ENCODE data around the gene CIAO1. TPM values are rescaled to one million over a fixed set of nuclear protein-coding genes. Genes with fewer than 3 reads are reported as not detected.

Gene CIAO1
- total RNA-seq, 1 donor from 2014 or later: 63.7 TPM

GRCh38 chr2:96239091-96239490 lies 26.9 kb upstream of the CIAO1 start:
- H3K4me3 Mint-ChIP-seq (ENCODE audit: unreplicated experiment): no peak overlapping the region
- H3K4me1 Mint-ChIP-seq (ENCODE audit: unreplicated experiment): no peaks in the 10 kb centered on the region

DNA sequence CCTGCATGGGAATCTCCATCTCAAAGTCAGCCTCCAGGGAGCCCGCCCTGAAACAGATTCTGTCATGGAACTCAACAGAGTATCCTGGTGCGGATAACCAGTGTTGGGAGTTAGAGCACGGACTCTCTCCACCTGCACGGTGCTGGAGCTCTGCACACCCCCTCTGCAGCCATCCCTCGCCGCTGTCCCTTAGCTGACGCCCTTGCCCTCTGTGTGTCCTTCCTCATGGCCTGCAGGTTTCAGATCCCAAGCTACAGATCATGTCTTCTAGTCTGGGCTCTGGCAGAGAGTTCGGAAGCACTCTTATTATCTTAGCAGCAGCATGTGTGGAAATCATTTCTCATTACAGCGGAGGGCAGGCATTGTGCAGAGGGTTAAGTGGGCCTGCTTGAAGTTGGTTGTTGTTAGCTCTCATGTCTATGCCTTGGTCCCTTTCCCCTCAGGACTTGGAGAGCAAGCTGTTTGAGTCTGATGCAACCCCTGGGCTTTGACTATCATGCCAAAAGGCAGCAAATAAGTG lies 26.2 kb upstream of the CIAO1 start:
- TF ChIP-seq CTCF (IDR thresholded peaks at IDR 0.05; ENCODE audit: unreplicated experiment): no peak
- Mint-ChIP-seq H3K9me3 (ENCODE audit: unreplicated experiment) (no peaks in the 10 kb centered on the region), H3K27me3 (ENCODE audit: unreplicated experiment) (peaks cover 3% of the 10 kb centered on the region), H3K4me3 (ENCODE audit: unreplicated experiment) (no peak overlapping the region), H3K36me3 (ENCODE audit: low read depth, unreplicated experiment) (peaks cover 4% of the 10 kb centered on the region), H3K4me1 (ENCODE audit: unreplicated experiment) (no peaks in the 10 kb centered on the region), H3K27ac (ENCODE audit: unreplicated experiment) (no peak overlapping the region)
- DNase-seq (ENCODE audit: low spot score): no peak

More at GRCh38 chr2:96239091-96239490, 26.9 kb upstream of the CIAO1 start:
- no peak for DNase-seq (ENCODE audit: low spot score)
- Mint-ChIP-seq H3K27ac (ENCODE audit: unreplicated experiment) (no peak overlapping the region), H3K36me3 (ENCODE audit: low read depth, unreplicated experiment) (peaks cover 4% of the 10 kb centered on the region), H3K27me3 (ENCODE audit: unreplicated experiment) (peaks cover 3% of the 10 kb centered on the region), H3K9me3 (ENCODE audit: unreplicated experiment) (no peaks in the 10 kb centered on the region)
- no peak for TF ChIP-seq CTCF (IDR thresholded peaks at IDR 0.05; ENCODE audit: unreplicated experiment)

GRCh38 chr2:96240341-96241038 lies 25.5 kb upstream of the CIAO1 start:
- Mint-ChIP-seq H3K27ac (ENCODE audit: unreplicated experiment) (no peak overlapping the region), H3K36me3 (ENCODE audit: low read depth, unreplicated experiment) (peaks cover 6% of the 10 kb centered on the region), H3K4me1 (ENCODE audit: unreplicated experiment) (peaks cover 1% of the 10 kb centered on the region), H3K9me3 (ENCODE audit: unreplicated experiment) (no peaks in the 10 kb centered on the region), H3K4me3 (ENCODE audit: unreplicated experiment) (peak overlapping the region; percentile 29), H3K27me3 (ENCODE audit: unreplicated experiment) (peaks cover 3% of the 10 kb centered on the region)
- TF ChIP-seq CTCF (IDR thresholded peaks at IDR 0.05; ENCODE audit: unreplicated experiment): no peak
- no peak for DNase-seq (ENCODE audit: low spot score)

DNA sequence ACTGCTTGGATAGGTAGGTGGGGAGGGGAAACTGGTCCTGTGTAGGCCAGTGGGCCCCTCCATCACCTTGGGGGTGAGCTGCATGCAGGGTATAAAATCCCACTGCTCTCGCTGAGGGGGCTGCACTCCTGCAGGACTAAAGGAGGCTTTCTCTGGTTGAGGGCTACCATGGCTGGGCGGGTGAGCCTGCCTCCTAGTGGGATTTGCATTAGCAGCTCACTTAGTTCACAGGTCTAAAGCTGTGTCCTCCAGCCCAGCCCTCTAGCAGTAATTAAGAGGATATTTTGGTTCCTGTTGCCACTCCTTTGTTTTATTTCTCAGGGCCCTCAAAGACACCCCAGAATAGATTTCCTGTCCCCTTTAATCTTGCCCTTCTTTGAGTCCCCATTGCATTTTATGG lies 24.8 kb upstream of the CIAO1 start:
- Mint-ChIP-seq H3K4me1 (ENCODE audit: unreplicated experiment) (peaks cover 8% of the 10 kb centered on the region), H3K27ac (ENCODE audit: unreplicated experiment) (no peak overlapping the region), H3K27me3 (ENCODE audit: unreplicated experiment) (peaks cover 5% of the 10 kb centered on the region), H3K4me3 (ENCODE audit: unreplicated experiment) (no peak overlapping the region), H3K36me3 (ENCODE audit: low read depth, unreplicated experiment) (peaks cover 14% of the 10 kb centered on the region), H3K9me3 (ENCODE audit: unreplicated experiment) (no peaks in the 10 kb centered on the region)
- TF ChIP-seq CTCF (IDR thresholded peaks at IDR 0.05; ENCODE audit: unreplicated experiment): no peak
- DNase-seq (ENCODE audit: low spot score): no peak

DNA sequence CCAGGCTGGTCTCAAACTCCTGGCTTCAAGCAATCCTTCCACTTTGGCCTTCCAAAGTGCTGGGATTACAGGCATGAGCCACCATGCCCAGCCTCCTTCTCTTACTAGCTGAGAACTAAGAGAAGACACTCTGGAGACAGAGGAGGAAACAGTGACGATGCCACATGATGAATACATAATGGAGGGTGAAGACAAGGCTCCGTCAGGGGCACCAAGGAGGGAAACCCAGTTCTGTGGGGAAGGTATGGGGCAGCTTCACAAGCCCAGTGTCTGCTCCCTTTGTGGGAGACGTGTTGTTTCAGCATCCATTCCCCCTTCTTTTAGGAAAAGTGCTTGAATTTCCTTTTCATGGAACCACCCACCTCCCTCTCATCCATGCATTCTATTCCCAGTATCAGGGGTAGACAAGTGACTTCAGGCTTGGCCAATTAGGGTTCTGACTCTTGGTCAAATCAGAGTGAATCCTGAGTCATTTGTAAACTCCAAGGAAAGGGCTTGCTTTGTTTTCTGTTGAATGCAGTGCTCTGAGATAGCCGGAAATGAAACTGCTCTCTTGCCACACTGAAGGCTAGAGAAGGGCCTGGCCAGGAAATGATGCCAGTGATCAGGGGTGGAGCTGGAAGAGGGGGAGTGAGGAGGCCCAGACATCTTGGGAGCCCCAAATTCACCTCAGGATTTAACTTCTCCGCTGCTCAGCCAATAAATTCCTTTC lies 24.0 kb upstream of the CIAO1 start:
- no peak for TF ChIP-seq CTCF (IDR thresholded peaks at IDR 0.05; ENCODE audit: unreplicated experiment)
- no peak overlapping the region for H3K4me3 Mint-ChIP-seq (ENCODE audit: unreplicated experiment)
- H3K27me3 Mint-ChIP-seq (ENCODE audit: unreplicated experiment): peaks cover 5% of the 10 kb centered on the region
- no peak overlapping the region for H3K27ac Mint-ChIP-seq (ENCODE audit: unreplicated experiment)
- DNase-seq (ENCODE audit: low spot score): no peak
- H3K4me1 Mint-ChIP-seq (ENCODE audit: unreplicated experiment): peaks cover 10% of the 10 kb centered on the region
- H3K36me3 Mint-ChIP-seq (ENCODE audit: low read depth, unreplicated experiment): peaks cover 14% of the 10 kb centered on the region
- H3K9me3 Mint-ChIP-seq (ENCODE audit: unreplicated experiment): no peaks in the 10 kb centered on the region

Data from endothelial cell (in vitro differentiated cells).